Adrenal gland (tissue), 5 donors: ENCODE data around the gene PCDHGB1.

ENCODE experiments used
- POLR2A ChIP-seq, 2 donors: fragments of 450-650 bp; IDR thresholded peaks; one replicate each; pipeline ENCODE4 v1.6.1; 2017; ENCODE audit warnings: antibody characterized with exemption in 2 of 2, mild to moderate bottlenecking in 2 of 2, moderate library complexity in 1 of 2
- TF ChIP-seq, protein P1 (sequence below), 6 experiments: fragments of 450-650 bp in 4 of 6; fragments of 200-600 bp in 2 of 6; sonication (generic) in 1 of 6; IDR thresholded peaks; 1 replicate in 5 of 6; 2 replicates in 1 of 6; pipeline versions ENCODE4 v1.5.1 to v1.8.0; 2016 to 2021; ENCODE audit warnings: antibody characterized with exemption in 6 of 6, mild to moderate bottlenecking in 2 of 6, moderate library complexity in 1 of 6
- donor health status: DM: no; HTN: no; CAD: no.

DNA sequence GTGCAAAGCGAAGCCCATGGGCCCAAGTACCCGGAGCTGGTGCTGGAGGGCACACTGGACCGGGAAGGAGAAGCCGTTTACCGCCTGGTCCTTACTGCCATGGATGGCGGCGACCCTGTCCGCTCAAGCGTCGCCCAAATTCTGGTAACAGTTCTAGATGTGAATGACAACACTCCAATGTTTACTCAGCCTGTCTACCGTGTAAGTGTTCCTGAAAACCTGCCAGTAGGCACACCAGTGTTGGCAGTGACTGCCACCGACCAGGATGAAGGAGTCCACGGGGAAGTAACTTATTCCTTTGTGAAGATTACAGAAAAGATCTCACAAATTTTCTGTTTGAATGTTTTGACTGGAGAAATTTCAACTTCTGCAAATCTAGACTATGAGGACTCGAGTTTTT is 24.7 kb downstream of the PCDHGB1 start:
- TF ChIP-seq, protein P1, sequence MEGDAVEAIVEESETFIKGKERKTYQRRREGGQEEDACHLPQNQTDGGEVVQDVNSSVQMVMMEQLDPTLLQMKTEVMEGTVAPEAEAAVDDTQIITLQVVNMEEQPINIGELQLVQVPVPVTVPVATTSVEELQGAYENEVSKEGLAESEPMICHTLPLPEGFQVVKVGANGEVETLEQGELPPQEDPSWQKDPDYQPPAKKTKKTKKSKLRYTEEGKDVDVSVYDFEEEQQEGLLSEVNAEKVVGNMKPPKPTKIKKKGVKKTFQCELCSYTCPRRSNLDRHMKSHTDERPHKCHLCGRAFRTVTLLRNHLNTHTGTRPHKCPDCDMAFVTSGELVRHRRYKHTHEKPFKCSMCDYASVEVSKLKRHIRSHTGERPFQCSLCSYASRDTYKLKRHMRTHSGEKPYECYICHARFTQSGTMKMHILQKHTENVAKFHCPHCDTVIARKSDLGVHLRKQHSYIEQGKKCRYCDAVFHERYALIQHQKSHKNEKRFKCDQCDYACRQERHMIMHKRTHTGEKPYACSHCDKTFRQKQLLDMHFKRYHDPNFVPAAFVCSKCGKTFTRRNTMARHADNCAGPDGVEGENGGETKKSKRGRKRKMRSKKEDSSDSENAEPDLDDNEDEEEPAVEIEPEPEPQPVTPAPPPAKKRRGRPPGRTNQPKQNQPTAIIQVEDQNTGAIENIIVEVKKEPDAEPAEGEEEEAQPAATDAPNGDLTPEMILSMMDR (IDR thresholded peaks at IDR 0.05) = no peak
- TF ChIP-seq POLR2A (IDR thresholded peaks at IDR 0.05) = no peak
